Hepatocyte (in vitro differentiated cells): ENCODE results near the gene ZNF569. TPM values are rescaled to one million over a fixed set of nuclear protein-coding genes. Genes with fewer than 3 reads are reported as not detected.
A peak's percentile ranks its signal among the peaks of the same experiment; 100 is the strongest.

ENCODE experiments used
- DNase-seq: peaks from one replicate; pipeline ENCODE4 v3.0.0-alpha.2; 2016; ENCODE audit warnings: low spot score
- H2AFZ ChIP-seq: fragments of 200-600 bp; sonication (generic); 2 replicates; pipeline ENCODE4 v1.6.0; 2016; ENCODE audit warnings: antibody characterized with exemption, mild to moderate bottlenecking
- H3K27ac ChIP-seq: fragments of 200-600 bp; sonication (generic); 2 replicates; pipeline ENCODE4 v1.5.1; 2016; ENCODE audit warnings: mild to moderate bottlenecking
- H3K27me3 ChIP-seq: fragments of 200-600 bp; sonication (generic); 2 replicates; pipeline ENCODE4 v1.6.1; 2016
- H3K36me3 ChIP-seq: fragments of 200-600 bp; sonication (generic); replicated peaks from 2 replicates; pipeline ENCODE4 v1.5.1; 2016; ENCODE audit warnings: low read depth; ENCODE audit not compliant: insufficient read depth
- H3K4me1 ChIP-seq: fragments of 200-600 bp; sonication (generic); 2 replicates; pipeline ENCODE4 v1.5.1; 2016; ENCODE audit warnings: mild to moderate bottlenecking, moderate library complexity; ENCODE audit not compliant: insufficient read depth
- H3K4me2 ChIP-seq: fragments of 200-600 bp; sonication (generic); 2 replicates; pipeline ENCODE4 v1.6.0; 2016
- H3K4me3 ChIP-seq: fragments of 200-600 bp; sonication (generic); 2 replicates; pipeline ENCODE4 v1.5.1; 2016; ENCODE audit warnings: mild to moderate bottlenecking
- H3K79me2 ChIP-seq: fragments of 200-600 bp; sonication (generic); 2 replicates; pipeline ENCODE4 v1.6.0; 2017; ENCODE audit warnings: mild to moderate bottlenecking
- H3K9me2 ChIP-seq: fragments of 200-600 bp; sonication (generic); replicated peaks from 2 replicates; pipeline ENCODE4 v1.6.0; 2017; ENCODE audit warnings: mild to moderate bottlenecking; ENCODE audit not compliant: insufficient read depth
- H3K9me3 ChIP-seq: fragments of 200-600 bp; sonication (generic); 2 replicates; pipeline ENCODE4 v1.5.1; 2016; ENCODE audit warnings: low read depth, mild to moderate bottlenecking
- H4K20me1 ChIP-seq: fragments of 200-600 bp; sonication (generic); 2 replicates; pipeline ENCODE4 v1.6.0; 2016; ENCODE audit warnings: mild to moderate bottlenecking; ENCODE audit not compliant: insufficient read depth, poor library complexity, severe bottlenecking
- EZH2 ChIP-seq: fragments of 200-600 bp; sonication (generic); IDR thresholded peaks from 2 replicates; pipeline ENCODE4 v1.6.1; 2016; ENCODE audit warnings: antibody characterized with exemption, mild to moderate bottlenecking, borderline replicate concordance
- EZH2phosphoT487 ChIP-seq: fragments of 200-600 bp; sonication (generic); IDR thresholded peaks from one replicate; pipeline ENCODE4 v1.6.1; 2018; ENCODE audit warnings: antibody characterized with exemption, mild to moderate bottlenecking, low read depth, moderate library complexity; ENCODE audit not compliant: unreplicated experiment, severe bottlenecking
- WGBS: methylation state at CpG from one replicate; pipeline ENCODE4 v1.1.6; 2016; ENCODE audit warnings: low lambda C conversion rate; ENCODE audit errors: missing lambda C conversion rate; 5-methylcytosine and 5-hydroxymethylcytosine counted together
- polyA plus RNA-seq: library from polyadenylated mRNA; unstranded; fragments of >200 nt; fragmentation: Nextera tagmentation; extraction: Ambion mirVana; gene quantifications from 2 replicates; pipeline ENCODE4 v1.2.1, GENCODE V29; 2016
- total RNA-seq: library from RNA; depleted of rRNA; stranded (reverse); fragments of >200 nt; gene quantifications from 2 replicates; pipeline ENCODE4 v1.2.3, GENCODE V29; 2014
- TF ChIP-seq, protein P1 (sequence below): fragments of 200-600 bp; sonication (generic); IDR thresholded peaks from 2 replicates; pipeline ENCODE4 v1.5.1; 2016; ENCODE audit warnings: antibody characterized with exemption, mild to moderate bottlenecking; ENCODE audit not compliant: poor library complexity

ZNF569 gene
- total and polyA plus RNA-seq, 2 experiments from 2014 or later = 3.6 to 5.9 TPM

DNA sequence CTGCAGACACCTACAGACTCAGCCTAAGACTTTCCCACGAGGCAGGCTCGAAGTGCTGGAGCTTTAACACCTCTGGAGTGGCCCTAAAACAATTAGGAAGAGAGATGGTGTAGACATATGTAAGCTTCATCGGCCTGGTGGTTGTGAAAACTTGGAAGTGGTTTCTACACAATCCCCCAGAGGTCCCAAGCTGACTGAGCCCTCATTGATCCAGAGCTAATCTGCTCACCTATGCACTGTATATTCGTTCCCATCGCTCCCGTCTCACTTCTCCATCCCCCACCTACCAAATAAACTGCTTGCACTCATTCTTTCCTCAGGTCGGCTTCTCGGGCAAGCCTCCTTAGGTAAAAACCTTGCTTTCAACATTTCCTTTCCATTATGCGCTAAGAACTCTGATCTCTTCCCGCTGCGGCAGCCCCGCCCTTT is 38.7 kb upstream of the ZNF569 start:
- Histone ChIP-seq H3K4me1 (peaks cover 4% of the 10 kb centered on the region), H3K27ac (peak overlapping the region; percentile 99), H3K9me2 (no peaks in the 10 kb centered on the region), H2AFZ (peak overlapping the region; percentile 92), H3K79me2 (peaks cover 3% of the 10 kb centered on the region), H3K9me3 (peaks cover 2% of the 10 kb centered on the region), H3K36me3 (no peaks in the 10 kb centered on the region), H4K20me1 (no peaks in the 10 kb centered on the region), H3K4me2 (peak overlapping the region; percentile 85), H3K4me3 (peak overlapping the region; percentile 93), H3K27me3 (no peaks in the 10 kb centered on the region)
- peak; percentile 6 for DNase-seq
- TF ChIP-seq EZH2 (no peak), EZH2phosphoT487 (no peak)
- TF ChIP-seq, protein P1, sequence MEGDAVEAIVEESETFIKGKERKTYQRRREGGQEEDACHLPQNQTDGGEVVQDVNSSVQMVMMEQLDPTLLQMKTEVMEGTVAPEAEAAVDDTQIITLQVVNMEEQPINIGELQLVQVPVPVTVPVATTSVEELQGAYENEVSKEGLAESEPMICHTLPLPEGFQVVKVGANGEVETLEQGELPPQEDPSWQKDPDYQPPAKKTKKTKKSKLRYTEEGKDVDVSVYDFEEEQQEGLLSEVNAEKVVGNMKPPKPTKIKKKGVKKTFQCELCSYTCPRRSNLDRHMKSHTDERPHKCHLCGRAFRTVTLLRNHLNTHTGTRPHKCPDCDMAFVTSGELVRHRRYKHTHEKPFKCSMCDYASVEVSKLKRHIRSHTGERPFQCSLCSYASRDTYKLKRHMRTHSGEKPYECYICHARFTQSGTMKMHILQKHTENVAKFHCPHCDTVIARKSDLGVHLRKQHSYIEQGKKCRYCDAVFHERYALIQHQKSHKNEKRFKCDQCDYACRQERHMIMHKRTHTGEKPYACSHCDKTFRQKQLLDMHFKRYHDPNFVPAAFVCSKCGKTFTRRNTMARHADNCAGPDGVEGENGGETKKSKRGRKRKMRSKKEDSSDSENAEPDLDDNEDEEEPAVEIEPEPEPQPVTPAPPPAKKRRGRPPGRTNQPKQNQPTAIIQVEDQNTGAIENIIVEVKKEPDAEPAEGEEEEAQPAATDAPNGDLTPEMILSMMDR = no peak
- 7% methylated on average over 12 of the region's 12 CpGs for WGBS

DNA sequence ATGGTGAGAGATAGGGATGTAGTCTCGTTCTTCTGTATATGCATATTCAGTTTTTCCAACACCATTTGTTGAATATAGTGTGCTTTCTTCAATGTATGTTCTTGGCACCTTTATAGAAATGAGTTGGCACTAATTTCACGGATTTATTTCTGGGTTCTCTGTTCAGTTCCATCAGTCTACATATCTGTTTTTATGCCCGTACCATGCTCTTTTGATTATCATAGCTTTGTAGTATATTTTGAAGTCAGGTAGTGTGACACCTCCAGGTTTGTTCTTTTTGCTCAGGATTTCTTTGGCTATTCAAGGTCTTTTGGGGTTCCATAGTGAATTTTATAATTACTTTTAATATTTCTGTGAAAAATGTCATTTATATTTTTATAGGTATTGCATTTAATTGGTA is 25.0 kb upstream of the ZNF569 start:
- Histone ChIP-seq H3K4me3 (no peak overlapping the region), H4K20me1 (no peaks in the 10 kb centered on the region), H3K9me3 (peaks cover 2% of the 10 kb centered on the region), H3K4me1 (no peaks in the 10 kb centered on the region), H3K79me2 (no peaks in the 10 kb centered on the region), H3K36me3 (no peaks in the 10 kb centered on the region), H3K4me2 (no peak overlapping the region), H3K9me2 (no peaks in the 10 kb centered on the region), H3K27ac (no peak overlapping the region), H3K27me3 (no peaks in the 10 kb centered on the region), H2AFZ (no peak overlapping the region)
- DNase-seq = no peak
- TF ChIP-seq EZH2phosphoT487 = no peak
- TF ChIP-seq, protein P1 = no peak
- no peak for TF ChIP-seq EZH2
- WGBS = 75% methylated on average over 3 of the region's 3 CpGs

DNA sequence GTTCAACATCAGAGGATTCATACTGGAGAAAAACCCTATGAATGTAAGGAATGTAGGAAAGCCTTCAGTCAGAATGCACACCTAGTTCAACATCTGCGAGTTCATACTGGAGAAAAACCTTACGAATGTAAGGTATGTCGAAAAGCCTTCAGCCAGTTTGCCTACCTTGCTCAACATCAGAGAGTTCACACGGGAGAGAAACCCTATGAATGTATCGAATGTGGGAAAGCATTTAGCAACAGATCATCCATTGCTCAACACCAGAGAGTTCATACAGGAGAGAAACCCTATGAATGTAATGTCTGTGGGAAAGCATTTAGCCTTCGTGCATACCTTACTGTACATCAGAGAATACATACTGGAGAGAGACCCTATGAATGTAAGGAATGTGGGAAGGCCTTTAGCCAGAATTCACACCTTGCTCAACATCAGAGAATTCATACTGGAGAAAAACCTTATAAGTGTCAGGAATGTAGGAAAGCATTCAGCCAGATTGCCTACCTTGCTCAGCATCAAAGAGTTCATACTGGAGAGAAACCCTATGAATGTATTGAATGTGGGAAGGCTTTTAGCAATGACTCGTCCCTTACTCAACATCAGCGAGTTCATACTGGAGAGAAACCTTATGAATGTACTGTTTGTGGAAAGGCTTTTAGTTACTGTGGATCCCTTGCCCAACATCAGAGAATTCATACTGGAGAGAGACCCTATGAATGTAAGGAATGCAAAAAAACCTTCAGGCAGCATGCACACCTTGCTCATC is 17.3 kb upstream of the ZNF569 start:
- Histone ChIP-seq H3K9me2 (no peaks in the 10 kb centered on the region), H3K36me3 (peaks cover 20% of the 10 kb centered on the region), H3K79me2 (no peaks in the 10 kb centered on the region), H3K9me3 (peaks cover 63% of the 10 kb centered on the region), H3K4me2 (no peak overlapping the region), H4K20me1 (no peaks in the 10 kb centered on the region), H3K4me3 (peak overlapping the region; percentile 5), H2AFZ (no peak overlapping the region), H3K4me1 (no peaks in the 10 kb centered on the region), H3K27ac (no peak overlapping the region), H3K27me3 (no peaks in the 10 kb centered on the region)
- DNase-seq = no peak
- TF ChIP-seq EZH2 (no peak), EZH2phosphoT487 (no peak)
- TF ChIP-seq, protein P1 = no peak
- 98% methylated on average over 8 of the region's 8 CpGs for WGBS
